ENCODE measurements around the gene FTO. TPM values are rescaled to one million over a fixed set of nuclear protein-coding genes. Genes with fewer than 3 reads are reported as not detected.
"Not testable (repeated sequence)": the region's sequence is repeated elsewhere in the genome, so short reads cannot be mapped to it uniquely, and the experiment has no call there.

Gene FTO
- total RNA-seq, 1 donor, result 135 TPM

DNA sequence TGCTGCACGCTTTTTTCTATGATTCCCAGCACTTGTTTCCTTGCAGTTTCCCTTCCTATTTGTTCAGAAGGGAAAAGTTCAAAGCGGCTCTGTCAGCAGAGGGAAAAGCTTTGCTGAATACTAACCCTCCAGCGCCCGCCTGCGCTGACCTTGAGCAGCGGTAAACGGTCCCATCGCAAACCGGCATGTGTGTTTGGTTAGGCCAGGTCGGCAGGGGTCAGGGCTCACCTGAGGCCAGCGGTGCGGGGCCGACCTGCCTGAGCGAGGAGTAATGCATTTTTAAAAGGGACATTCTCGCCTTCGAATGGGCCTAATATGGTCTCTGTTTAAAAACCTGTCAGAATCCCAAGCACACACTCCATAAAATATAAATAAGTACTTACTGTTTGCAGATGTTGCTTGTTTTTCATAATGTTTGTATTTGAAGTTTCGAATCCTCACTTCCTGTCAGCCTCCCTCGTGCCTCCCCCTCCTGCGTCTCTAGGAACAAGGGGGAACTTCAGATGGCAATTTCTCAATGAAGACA, 472.5 kb downstream of the FTO start:
- H3K4me3 ChIP-seq (ENCODE audit: low read depth, low read length), result no peak overlapping the region
- no peak for DNase-seq (ENCODE audit: low read depth)
- TF ChIP-seq, protein P1, sequence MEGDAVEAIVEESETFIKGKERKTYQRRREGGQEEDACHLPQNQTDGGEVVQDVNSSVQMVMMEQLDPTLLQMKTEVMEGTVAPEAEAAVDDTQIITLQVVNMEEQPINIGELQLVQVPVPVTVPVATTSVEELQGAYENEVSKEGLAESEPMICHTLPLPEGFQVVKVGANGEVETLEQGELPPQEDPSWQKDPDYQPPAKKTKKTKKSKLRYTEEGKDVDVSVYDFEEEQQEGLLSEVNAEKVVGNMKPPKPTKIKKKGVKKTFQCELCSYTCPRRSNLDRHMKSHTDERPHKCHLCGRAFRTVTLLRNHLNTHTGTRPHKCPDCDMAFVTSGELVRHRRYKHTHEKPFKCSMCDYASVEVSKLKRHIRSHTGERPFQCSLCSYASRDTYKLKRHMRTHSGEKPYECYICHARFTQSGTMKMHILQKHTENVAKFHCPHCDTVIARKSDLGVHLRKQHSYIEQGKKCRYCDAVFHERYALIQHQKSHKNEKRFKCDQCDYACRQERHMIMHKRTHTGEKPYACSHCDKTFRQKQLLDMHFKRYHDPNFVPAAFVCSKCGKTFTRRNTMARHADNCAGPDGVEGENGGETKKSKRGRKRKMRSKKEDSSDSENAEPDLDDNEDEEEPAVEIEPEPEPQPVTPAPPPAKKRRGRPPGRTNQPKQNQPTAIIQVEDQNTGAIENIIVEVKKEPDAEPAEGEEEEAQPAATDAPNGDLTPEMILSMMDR (IDR thresholded peaks at IDR 0.05; ENCODE audit: insufficient read depth, low read length), result no peak

- TF ChIP-seq, protein P1 (IDR thresholded peaks at IDR 0.05; ENCODE audit: insufficient read depth, low read length), result no peak
- no peak overlapping the region for H3K4me3 ChIP-seq (ENCODE audit: low read depth, low read length)
- DNase-seq (ENCODE audit: low read depth), result no peak
Observed at GRCh38 chr16:54177052-54177861, 473.3 kb downstream of the FTO start.

DNA sequence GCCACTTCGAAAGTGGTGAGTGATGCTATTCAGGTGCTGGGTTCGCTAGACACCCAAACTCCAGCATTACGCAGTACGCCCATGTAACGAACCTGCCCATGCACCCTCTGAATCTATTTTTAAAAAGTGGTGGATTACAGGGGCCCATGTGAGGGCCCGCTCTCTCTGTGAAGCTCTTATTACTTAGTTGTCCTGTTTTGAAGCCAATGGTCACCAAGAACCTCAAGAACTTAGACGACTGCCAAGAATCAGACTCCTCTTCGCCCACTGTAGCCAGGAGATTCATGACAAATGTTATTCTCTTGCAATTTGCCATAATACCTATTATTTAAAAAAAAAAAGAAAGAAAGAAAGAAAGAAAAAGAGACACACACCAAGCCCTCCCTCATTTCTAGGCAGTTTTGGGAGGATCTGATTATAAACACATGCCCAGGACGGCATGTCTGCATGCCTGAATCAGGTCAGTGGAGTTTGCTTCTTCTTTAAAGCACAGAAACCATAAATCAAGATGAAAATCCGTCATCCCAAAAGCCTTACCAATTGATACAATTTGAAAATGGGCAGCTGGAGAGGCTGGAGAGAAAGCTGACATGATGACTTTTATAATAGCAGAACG, 474.0 kb downstream of the FTO start:
- TF ChIP-seq, protein P1 (IDR thresholded peaks at IDR 0.05; ENCODE audit: insufficient read depth, low read length), result no peak
- DNase-seq (ENCODE audit: low read depth), result no peak
- no peak overlapping the region for H3K4me3 ChIP-seq (ENCODE audit: low read depth, low read length)

DNA sequence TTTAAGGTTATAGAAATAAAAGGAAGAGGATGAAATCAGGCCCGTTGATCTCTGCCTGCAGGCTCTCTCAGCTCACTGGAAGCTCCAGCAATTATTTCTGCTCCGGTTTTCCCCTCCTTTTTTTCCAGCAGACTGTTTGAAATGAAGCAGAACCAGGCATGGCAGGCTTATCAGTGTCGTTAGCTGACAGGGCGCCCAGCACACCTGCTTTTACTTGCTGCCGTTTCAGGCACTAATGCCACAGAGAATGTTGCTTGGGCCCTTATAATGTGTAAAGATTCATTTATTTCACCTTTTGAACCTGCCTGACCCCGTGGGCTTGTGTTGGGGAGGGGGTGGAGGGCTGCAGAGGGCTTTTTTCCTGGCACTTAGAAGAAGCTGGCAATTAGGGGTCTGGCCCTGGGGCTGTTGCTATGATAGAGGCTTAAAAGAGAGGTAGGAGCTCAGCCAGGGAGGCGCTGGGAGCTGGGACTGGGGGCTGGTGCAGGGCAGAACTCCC, 474.6 kb downstream of the FTO start:
- no peak overlapping the region for H3K4me3 ChIP-seq (ENCODE audit: low read depth, low read length)
- TF ChIP-seq, protein P1 (IDR thresholded peaks at IDR 0.05; ENCODE audit: insufficient read depth, low read length), result no peak
- DNase-seq (ENCODE audit: low read depth), result no peak

DNA sequence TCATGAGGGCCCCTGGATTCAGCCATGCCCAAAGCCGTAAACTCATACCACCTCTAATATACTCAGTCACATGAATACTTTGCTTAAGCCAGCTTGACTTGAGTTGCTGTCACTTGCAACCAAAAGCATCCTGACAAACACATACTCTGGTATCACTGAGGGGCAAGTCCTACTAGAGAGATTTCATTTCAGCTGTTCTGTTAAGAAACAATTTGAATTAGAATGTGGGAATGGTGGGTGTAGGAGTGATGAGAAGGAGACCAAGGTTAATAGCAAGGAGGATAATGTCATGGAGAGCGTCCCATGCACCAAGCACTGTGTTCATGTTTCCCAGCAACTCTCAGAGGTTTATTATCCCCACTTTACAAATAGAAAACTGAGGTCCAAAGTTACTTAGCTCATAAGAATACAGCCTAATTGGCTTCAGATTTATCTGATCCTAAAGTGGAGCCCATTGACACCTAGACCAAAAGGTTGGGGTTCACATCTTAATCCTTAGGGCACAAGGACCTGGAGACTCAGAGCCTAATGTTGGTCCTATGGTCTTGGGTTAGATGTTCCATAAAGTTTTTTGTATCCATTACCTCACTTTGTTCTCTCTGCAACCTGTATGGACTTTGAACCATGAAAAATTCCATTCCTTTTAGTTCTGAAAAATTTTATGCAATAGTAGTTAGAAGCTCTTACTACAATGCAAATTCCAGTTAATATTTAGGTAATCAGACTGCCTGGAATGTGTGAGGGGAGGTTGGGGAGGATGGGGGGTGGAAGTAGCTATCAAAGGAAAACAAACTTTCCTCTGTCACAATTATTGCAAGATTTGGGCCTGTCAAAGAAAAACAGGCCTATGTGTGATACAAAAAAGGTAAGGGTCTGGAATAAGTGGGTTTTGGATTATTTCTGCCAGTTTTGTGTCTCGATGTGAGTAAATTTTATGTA, 476.7 kb downstream of the FTO start:
- no peak for DNase-seq (ENCODE audit: low read depth)
- TF ChIP-seq, protein P1 (IDR thresholded peaks at IDR 0.05; ENCODE audit: insufficient read depth, low read length), result no peak
- no peak overlapping the region for H3K4me3 ChIP-seq (ENCODE audit: low read depth, low read length)

DNA sequence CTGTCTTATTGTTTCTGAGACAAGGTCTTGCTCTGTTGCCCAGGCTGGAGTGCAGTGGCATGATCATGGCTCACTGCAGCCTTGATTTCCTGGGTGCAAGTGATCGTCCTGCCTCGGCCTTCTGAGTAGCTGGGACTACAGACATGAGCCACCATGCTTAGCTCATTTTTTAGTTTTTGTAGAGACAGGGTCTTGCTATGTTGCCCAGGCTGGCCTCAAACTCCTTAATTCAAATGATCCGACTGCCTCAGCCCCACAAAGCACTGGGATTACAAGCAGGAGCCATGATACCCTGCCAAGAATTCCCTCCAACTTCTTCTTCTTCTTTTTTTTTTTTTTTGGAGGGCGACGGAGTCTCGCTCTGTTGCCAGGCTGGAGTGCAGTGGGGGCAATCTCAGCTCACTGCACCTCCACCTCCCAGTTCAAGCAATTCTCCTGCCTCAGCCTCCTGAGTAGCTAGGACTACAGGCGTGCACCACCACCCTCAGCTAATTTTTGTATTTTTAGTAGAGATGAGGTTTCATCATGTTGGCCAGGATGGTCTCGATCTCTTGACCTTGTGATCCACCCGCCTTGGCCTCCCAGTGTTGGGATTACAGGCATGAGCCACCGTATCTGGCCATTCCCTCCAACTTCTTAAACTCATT, 477.9 kb downstream of the FTO start:
- not testable (repeated sequence) for H3K4me3 ChIP-seq (ENCODE audit: low read depth, low read length); DNase-seq (ENCODE audit: low read depth)

All from fibroblast of the aortic adventitia (primary cell).